ENCODE results near the gene LGR4.

Gene LGR4

GRCh38 chr11:27373392-27373791, 99.2 kb downstream of the LGR4 start:
- no peak for DNase-seq

- DNase-seq = no peak
Observed at GRCh38 chr11:27372164-27372563, 100.4 kb downstream of the LGR4 start.

GRCh38 chr11:27371489-27371888, 101.1 kb downstream of the LGR4 start:
- no peak for DNase-seq

- no peak for DNase-seq
Observed at GRCh38 chr11:27370374-27370773, 102.2 kb downstream of the LGR4 start.

GRCh38 chr11:27367881-27368280, 104.7 kb downstream of the LGR4 start:
- DNase-seq = no peak

GRCh38 chr11:27363576-27364117, 108.9 kb downstream of the LGR4 start:
- DNase-seq = no peak

GRCh38 chr11:27362749-27363575, 109.6 kb downstream of the LGR4 start, which contains the start of gene CCDC34:
TSS of gene CCDC34 (minus strand) at chr11:27363215. CDS start at chr11:27363194, 21 bp downstream.
- DNase-seq = peak; percentile 90 to 95

GRCh38 chr11:27361649-27362431, 110.8 kb downstream of the LGR4 start:
- no peak for DNase-seq

GRCh38 chr11:27358296-27358695, 114.3 kb downstream of the LGR4 start:
- DNase-seq = no peak

- no peak for DNase-seq
Observed at GRCh38 chr11:27357250-27357649, 115.3 kb downstream of the LGR4 start.

- DNase-seq = no peak
Observed at GRCh38 chr11:27356624-27357222, 115.9 kb downstream of the LGR4 start.

- no peak for DNase-seq
Observed at GRCh38 chr11:27355575-27356104, 117.0 kb downstream of the LGR4 start.

- no peak for DNase-seq
Observed at GRCh38 chr11:27354359-27354965, 118.1 kb downstream of the LGR4 start.

GRCh38 chr11:27353593-27354358, 118.8 kb downstream of the LGR4 start:
- no peak for DNase-seq

- no peak for DNase-seq
Observed at GRCh38 chr11:27352781-27353180, 119.8 kb downstream of the LGR4 start.

- no peak for DNase-seq
Observed at GRCh38 chr11:27350511-27350910, 122.1 kb downstream of the LGR4 start.

- no peak for DNase-seq
Observed at GRCh38 chr11:27349919-27350318, 122.7 kb downstream of the LGR4 start.

- no peak for DNase-seq
Observed at GRCh38 chr11:27348340-27348873, 124.2 kb downstream of the LGR4 start.

- DNase-seq = no peak
Observed at GRCh38 chr11:27347359-27348339, 124.9 kb downstream of the LGR4 start.

- no peak for DNase-seq
Observed at GRCh38 chr11:27339941-27340340, 132.6 kb downstream of the LGR4 start.

Data from NCI-H187 (cell line).